Measurements from ENCODE around the gene TRIM41.

GRCh38 chr5:181223729-181224389, 778 bp downstream of the TRIM41 start:
- TF ChIP-seq, protein P1, sequence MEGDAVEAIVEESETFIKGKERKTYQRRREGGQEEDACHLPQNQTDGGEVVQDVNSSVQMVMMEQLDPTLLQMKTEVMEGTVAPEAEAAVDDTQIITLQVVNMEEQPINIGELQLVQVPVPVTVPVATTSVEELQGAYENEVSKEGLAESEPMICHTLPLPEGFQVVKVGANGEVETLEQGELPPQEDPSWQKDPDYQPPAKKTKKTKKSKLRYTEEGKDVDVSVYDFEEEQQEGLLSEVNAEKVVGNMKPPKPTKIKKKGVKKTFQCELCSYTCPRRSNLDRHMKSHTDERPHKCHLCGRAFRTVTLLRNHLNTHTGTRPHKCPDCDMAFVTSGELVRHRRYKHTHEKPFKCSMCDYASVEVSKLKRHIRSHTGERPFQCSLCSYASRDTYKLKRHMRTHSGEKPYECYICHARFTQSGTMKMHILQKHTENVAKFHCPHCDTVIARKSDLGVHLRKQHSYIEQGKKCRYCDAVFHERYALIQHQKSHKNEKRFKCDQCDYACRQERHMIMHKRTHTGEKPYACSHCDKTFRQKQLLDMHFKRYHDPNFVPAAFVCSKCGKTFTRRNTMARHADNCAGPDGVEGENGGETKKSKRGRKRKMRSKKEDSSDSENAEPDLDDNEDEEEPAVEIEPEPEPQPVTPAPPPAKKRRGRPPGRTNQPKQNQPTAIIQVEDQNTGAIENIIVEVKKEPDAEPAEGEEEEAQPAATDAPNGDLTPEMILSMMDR (IDR thresholded peaks at IDR 0.05; ENCODE audit: insufficient read depth, low read length): no peak
- no peak for TF ChIP-seq GABPA (IDR thresholded peaks at IDR 0.05; ENCODE audit: low read depth)
- TF ChIP-seq POLR2AphosphoS5 (IDR thresholded peaks at IDR 0.05; ENCODE audit: low read depth): peak; percentile 9
